HG03135 (cell line): ENCODE measurements around the gene A3GALT2.
"Not testable (repeated sequence)": the region's sequence is repeated elsewhere in the genome, so short reads cannot be mapped to it uniquely, and the experiment has no call there.

Experiments used
- ATAC-seq: cut with Tn5 transposase; IDR thresholded peaks from one replicate; pipeline ENCODE4 v1.9.1; 2021; ENCODE audit warnings: mild to moderate bottlenecking, moderate library complexity; ENCODE audit not compliant: unreplicated experiment

The A3GALT2 gene

DNA sequence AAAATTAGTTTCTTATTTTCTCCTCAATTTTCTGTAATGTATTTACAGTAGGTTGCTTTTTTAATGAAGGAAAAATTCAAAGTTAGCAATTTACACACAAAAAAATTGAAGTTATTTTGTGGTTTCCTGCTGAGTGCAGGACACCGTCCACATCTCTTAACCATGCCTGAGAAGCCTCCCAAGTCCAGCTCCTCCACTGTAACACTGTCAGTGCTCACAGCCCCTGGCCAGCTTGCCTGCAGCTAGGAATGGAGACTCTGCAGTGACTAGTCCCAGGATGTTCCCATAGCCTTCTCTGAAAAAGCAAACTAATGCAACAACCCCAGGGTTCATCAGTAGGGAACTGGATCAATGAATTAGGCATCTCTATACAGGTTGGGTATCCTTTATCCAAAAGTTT is 3.5 kb downstream of the A3GALT2 start:
- no peak for ATAC-seq

DNA sequence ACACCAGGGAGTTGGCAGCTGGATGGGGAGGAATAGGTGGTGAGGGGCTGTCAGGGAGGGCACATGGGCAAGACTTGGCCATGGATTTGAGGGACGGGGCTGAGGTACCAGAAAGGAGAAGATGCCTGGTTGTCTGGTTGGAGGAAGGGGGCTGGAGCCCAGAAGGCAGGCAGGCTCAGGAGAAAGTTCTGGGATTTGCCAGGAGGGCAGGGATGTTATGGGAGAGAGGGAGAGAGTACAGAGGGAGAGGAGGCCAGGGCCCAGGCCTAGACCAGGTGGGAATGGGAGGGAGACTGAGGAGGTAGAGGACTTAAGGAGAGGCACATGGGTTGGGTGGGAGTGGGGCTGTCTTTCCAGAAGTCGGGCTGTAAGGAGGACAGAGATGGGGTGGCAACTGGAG is 4.3 kb downstream of the A3GALT2 start:
- no peak for ATAC-seq

DNA sequence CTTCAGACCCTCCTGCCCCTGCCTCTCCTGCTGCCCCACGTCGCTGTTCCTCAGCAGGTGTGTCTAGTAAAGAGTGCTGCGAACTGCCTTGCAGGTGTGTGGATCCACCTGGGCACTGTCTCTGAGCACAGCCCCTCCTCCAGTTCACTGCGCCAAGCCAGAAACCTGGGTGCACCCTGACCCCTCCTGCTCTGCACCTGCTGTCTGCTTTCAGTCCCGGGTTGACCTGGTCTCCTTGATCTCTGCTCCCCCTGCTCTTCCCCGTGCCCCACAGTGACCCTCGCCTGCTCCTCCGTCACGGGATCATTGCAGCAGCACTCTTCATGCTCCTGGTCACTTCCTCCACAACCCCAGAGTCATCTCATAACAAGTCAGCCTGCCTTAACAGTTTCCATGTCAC is 6.5 kb downstream of the A3GALT2 start:
- no peak for ATAC-seq

DNA sequence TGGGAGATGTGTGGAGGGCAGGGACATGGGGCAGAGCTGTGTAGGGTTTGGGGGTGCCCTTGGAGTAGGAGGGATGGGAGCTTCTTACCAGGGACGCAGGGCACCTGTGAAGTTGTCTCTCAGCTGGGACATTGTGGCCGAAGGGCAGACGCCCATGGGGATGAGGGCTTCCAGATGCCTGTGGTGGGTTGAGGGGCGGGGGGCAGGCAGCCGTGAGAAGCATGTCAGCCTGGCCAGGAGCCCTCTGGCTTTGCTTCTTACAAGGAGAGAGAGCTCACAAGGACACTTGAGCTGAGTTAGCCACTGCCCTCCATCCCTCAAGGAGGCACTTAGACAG is 8.5 kb downstream of the A3GALT2 start:
- ATAC-seq, result no peak

DNA sequence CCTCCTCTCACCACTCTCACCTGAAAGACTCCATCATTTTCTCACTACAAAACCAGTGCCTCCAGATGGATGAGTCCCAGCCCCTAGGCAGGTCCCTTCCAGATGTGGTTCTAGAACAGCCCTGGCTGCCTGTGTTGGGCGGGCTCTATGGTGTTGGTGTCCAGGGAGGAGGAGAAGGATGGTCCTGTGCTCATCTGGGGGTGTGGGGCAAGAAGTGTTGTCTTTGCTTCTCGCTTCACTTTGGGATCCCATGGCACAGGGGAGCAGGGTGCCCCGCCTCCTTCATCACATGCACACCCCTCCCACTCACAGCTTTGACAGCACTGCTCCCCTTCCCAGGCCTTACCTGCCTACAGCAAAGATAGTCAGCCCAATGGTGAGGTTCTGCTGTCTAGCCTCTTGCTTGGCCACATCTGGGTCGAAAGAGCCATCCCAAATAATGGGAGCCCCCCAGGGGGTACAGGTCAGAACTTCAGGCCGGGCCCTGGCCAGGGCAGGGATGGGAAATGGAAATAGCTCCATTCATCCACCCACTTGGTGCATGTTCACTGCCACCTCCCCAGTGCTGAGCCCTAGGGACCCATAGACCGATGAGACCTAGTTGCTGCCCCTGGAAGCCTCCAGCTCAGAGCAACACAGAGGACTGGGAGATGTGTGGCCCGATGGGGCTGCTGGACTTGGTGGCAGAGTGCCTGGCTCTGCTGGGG is 9.0 kb downstream of the A3GALT2 start:
- ATAC-seq, result no peak

DNA sequence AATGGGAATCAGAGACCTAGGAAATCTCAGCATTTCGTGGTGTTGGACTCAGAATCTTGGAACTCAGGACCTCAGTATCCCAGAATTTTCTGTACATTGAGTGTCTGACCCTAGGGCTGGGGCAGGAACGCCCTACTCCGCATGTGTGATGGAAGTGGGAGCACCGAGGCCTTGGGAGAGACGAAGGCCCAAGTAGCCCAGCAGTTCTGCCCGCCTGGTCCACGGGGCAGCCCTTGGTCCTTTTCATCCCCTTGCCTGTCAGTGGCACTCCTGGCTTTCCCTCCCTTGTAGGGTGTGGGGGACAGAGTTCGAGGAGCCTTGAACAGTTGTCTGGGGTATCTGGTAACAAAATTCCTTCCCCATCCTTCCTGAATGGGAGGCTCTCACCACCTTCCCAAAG is 10.2 kb downstream of the A3GALT2 start:
- ATAC-seq, result no peak

DNA sequence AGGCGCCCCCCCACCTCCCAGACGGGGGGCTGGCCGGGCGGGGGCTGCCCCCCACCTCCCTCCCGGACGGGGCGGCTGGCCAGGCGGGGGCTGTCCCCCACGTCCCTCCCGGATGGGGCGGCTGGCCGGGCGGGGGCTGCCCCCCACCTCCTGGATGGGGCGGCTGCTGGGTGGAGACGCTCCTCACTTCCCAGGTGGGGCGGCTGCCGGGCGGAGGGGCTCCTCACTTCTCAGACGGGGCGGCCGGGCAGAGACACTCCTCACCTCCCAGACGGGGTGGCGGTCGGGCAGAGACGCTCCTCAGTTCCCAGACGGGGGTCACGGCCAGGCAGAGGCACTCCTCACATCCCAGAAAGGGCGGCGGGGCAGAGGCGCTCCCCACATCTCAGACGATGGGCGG is 11.5 kb downstream of the A3GALT2 start:
- not testable (repeated sequence) for ATAC-seq

DNA sequence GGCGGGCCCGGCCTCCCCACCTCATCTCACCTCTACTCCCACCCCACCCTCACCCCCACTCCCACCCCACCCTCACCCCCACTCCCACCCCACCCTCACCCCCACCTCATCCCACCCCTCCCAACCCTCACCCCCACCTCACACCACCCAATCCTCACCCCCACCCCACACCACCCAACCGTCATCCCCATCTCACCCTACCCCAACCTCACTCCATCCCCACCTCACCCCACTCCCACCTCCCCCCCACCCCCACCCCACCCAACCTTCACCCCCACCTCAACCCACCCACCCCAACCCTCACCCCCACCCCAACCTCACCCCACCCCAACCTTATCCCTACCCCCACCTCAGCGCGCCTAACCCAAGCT is 13.4 kb downstream of the A3GALT2 start:
- no peak for ATAC-seq

DNA sequence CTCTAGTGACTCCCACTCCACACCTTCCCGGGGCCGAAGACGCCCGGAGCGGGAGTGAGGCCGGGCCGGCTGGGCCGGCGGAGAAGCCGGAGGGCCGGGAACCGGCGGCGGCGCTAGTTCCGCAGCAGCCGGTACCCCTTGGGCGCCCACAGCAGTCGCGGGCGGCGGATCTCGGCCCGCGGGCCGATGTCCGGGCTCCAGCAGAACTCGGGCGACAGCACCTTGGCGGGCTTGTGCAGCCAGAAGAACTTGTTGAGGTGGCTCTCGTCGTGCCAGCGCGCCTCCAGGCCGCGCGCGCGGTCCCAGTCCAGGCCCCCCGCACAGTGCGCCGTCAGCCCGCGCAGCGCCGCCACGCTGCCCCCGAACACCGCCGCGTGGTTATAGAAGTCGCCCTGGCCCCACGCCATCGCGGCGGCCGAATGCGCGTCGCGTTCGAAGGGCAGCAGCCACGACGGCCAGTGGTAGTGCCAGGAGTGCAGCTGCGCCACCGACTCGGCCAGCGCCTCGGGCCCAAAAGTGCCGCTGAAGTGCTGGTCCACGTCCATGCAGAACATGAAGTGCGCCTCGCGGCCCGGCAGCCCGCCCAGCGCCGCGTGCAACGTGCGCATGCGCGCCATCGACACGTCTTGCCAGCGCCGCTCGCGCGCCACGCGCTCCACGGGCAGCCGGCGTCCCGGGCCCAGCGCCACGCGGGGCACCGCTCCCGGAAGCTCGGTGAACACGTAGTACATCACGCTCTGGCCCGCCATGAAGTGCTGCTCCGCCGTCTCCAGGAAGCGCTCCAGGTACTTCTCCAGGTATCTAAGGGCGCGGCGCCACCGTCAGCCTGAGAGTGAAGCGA is 14.0 kb downstream of the A3GALT2 start:
- ATAC-seq, result no peak

DNA sequence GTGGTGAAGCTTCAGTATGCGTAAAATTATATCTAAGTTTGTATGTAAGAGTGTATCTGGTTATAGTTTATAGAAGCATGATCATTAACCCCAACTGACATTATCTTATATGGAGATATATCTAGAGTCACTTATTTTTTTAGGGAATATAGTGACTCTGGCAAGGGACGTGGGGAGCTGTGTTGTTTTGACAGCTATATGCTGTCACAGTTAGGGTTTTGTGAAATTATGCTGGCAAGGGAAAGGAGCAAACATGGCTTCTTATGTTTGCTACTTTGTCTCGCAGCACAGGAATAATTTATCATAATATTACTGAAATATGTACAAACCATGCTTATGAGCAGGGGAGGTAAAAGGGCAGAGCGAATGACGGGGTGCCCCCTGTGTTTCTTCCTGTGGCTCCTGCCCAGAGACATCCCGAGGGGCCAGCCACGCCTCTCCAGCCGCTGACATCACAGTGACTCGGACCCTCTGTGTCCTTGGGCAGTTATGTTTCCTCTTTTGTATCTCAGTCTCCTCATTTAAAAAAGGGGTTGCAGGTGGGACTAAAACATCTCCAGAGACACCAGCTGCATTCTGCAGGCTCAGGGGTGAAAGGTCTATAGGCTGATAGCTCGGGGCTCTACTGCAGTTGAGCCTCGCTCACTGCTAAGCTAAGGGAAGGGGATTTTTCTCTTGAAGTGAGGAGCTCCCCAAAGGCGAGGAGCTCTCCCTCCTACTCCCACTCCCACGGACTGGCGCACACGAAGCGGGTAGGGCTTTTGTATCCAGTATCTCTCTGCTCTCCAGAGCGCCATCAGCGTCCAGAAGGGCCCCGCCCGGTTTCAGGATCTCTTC is 14.9 kb downstream of the A3GALT2 start:
- no peak for ATAC-seq

DNA sequence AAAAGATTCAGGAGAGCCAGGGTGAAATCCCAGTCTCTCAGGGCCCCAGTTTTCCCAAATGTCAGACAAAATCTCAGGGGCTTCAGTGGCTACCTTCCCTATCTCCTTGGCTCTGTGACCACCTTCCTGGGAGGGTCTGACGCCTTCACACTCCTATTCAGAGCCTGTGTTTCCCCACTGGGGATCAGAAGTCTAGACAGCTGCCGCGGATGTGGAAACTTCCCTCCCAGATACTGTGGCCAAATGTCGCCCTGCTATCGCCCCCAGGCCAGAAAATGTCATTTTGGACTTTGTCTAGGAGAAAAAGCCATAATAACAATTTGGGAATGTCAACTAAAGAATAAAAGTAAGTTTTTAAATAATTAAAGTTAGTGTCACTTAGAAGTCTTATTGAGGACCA is 15.9 kb downstream of the A3GALT2 start:
- ATAC-seq, result no peak

DNA sequence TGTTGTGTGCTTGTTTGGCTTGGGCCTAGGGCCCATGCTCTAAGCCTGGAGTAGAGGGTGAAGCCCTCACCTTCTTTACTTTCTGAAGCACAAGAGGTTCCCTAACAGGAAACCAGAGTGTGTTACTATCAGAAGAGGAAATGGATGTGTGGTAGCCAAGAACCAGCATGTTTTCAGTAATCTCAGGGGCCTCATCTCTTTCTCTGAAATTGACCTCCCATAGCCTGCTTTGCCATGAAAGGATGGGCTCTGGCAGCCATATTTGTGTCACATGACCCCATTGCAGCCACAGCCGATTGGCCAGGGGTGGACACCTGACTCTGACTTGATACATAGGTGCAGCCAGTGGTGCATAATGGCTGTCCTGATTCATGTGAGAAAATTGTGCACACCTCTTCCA is 18.6 kb downstream of the A3GALT2 start:
- no peak for ATAC-seq

DNA sequence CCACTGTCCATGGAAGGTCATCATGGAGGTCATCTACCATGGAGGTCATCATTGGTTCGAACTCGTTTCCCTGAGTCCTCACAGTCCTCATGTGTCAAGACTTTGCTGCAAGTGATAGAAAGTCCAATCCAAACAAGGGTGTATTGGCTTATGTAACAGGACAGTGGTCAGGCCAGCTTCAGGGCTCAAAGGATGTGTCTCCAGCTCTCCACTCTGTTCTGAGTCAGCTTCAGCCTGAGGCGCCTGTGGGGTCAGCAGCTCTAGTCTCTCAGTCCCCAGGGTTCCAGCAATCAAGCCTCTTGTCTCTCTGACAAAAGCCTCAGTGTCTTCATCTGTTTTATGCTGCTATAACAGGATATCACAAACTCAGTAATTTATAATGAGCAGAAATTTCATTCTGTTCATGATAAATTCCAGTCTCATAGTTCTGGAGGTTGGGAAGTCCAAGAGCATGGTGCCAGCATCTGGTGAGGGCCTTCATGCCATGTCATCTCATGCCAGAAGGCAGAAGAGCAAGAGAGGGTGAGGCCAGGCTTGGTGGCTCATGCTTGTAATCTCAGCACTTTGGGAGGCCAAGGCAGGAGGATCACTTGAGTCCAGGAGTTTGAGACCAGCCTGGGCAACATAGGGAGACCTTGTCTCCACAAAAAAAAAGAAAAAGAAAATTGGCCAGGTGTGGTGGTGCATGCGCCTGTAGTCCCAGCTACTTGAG is 19.5 kb downstream of the A3GALT2 start:
- no peak for ATAC-seq

DNA sequence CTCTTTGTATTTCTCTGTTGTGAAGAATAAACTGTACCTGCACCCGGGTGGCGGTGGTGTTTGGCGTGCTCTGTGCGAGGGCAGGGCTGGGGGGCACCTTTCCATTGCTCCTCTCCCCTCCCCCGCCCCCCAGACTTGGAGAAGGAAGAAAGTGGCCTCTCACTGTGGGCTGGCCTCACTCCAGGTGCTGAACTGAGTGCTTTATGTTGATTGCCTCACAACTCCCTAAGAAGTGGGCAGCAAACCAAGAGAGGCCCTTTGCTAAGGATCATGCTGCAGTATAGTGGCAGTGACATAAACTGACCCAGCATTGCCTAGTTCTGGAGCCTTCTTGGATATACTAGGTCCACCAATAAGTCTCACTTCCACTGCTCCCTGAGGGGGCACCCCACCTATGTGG is 20.2 kb downstream of the A3GALT2 start:
- no peak for ATAC-seq

DNA sequence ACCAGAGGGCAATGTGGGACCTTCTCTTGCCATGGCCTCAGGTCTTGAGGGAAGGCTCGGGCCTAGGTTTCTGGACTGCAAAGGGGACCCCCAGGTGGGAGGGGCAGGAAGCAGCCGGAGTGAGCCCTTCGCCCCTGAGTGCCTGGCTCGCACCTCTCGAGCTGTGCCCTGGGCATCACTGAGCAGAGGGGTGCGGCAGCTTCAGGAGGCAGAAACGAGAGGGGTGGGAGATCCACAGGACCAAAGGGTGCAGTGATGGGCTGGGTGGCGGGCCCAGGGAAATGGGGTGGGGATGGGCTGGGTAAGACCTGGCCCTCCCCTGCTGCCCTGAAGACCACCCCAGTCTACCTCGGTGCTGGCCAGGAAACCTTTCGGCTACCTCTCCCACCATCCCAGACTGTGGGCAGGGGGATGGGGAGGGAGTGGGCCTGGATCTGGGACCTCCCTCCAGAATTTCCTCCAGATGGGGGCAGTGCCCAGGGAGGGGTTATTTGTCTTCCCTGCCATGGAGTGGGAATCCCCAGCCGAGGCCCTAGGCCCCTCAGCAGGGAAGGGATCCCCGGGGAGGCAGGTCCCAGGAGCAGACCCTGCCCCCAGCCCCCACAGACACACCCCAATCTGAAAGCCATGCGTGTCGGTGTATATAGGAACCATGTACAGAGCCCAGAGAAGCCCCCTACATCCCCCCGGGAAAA is 21.3 kb downstream of the A3GALT2 start:
- ATAC-seq, result no peak

DNA sequence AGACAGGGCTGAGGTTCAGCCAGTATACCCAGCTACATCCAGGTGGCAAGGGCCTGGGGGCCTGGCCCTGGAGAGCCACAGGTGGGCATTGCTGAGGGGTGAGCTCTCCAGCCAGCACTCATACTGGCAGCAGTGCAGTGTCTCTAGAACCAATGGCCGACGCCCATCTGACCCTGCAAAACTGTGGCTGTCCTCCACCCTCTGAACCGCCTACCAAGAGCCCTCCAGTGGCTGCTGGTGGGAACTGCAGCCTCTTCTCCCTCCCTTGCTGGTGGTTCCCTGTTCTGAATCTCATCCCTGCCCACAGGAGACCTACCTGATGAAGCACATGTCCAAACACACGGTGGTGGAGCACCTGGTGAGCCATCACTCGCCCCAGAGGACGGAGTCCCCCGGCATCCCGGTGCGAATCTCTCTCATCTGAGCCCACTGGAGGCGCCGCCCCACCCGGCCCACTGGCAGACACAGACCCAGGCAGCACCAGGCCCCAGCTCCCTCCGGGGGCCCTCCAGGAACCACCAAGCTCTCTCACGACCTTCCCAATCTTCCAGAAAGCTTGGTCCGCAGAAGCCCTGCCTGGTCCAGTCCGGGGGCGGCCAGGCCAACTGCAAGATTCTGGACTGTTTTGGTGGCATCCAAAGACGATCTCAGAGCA is 22.1 kb downstream of the A3GALT2 start:
- ATAC-seq, result no peak

DNA sequence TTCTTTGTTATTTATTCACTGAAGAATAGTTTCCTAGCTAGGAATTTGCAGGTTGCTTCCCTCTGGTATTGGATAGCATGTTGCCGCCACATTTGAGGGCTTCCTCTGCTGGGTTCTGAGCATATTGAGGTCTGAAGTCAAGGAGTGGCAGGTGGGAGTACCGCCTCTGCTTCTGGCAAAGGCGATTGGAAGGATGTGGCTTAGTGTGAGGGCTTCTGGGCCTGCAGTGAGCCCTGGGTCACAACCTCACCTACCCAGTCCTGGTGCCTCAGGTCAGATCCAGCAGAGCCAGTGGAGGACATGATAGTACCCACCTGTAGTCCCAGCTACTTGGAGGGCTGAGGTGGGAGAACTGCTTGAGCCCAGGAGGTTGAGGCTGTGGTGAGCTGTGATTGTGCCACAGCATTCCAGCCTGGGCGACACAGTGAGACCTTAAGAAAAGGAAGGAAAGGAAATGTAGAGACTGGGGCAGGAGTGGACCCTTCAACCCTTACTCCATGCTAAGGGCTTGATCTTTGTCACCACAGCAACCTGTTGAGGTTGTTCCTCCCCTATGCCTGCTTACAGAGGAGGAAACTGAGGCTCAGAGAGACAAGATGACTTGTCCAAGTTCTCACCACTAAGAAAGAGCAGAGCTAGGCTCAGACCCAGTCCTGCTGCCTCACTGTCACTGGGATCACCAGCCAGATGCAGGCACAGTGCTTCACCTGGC is 22.8 kb downstream of the A3GALT2 start:
- ATAC-seq, result no peak

DNA sequence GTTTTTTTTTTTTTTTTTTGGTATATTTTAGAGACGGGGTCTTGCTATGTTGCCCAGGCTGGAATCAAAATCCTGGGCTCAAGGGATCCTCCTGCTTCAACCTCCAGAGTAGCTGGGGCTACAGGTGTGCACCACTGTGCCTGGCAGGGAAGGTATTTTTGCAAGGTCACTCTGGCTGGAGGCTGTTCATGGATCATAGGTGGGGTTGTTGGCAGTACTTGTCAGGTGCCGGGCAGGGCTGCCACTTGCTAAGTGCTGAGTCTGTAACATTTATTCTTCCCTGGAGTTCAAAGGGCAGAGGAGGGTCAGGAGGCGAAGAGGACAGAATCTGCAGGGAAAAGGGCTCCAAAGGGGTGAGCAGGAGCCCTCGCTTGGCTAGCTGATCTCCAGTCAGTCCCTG is 24.1 kb downstream of the A3GALT2 start:
- no peak for ATAC-seq

DNA sequence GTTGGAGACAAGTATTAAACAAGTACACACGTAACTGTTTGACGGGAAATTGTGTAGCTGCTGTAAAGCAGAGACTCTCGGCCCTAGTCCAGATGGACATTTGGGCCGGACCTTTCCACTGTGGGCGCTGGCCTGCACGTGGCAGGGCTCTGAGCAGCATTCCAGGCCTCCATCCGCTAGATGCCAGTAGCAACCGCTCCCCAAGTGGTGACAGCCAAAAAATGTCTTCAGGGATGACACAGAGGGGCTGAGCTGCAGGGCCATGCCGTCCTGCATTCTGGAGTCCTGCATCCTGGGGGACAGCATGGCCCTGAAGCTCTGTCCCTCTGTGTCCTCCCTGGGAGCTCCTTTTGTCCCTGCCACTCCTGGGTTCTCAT is 24.8 kb downstream of the A3GALT2 start:
- no peak for ATAC-seq
